HTR-8/SVneo (cell line): ENCODE data around the gene OPRD1.
A peak's percentile ranks its signal among the peaks of the same experiment; 100 is the strongest.

ENCODE experiments used
- DNase-seq: peaks from one replicate; pipeline ENCODE4 v3.0.0; 2011; ENCODE audit warnings: low spot score, mixed read lengths; ENCODE audit not compliant: insufficient read length
- FAIRE-seq: peaks from 2 replicates; lab custom pipeline; 2011; peaks lifted over from hg19 to GRCh38; lab: Jason Lieb, UNC

The OPRD1 gene

GRCh38 chr1:28897789-28898188 is 85.8 kb downstream of the OPRD1 start:
- no peak for DNase-seq
- FAIRE-seq: no peak

GRCh38 chr1:28898405-28898881 is 86.5 kb downstream of the OPRD1 start:
- DNase-seq (no peak), FAIRE-seq (no peak)

GRCh38 chr1:28899267-28899666 is 87.3 kb downstream of the OPRD1 start:
- DNase-seq: no peak
- no peak for FAIRE-seq

- FAIRE-seq: no peak
- DNase-seq: no peak
Measured at GRCh38 chr1:28900562-28900961, 88.6 kb downstream of the OPRD1 start.

- DNase-seq (no peak), FAIRE-seq (no peak)
Measured at GRCh38 chr1:28902738-28903137, 90.8 kb downstream of the OPRD1 start.

GRCh38 chr1:28905921-28906666 is 94.1 kb downstream of the OPRD1 start:
- FAIRE-seq: no peak
- DNase-seq: no peak

GRCh38 chr1:28909198-28909597 is 97.2 kb downstream of the OPRD1 start:
- no peak for FAIRE-seq

GRCh38 chr1:28910379-28911115 is 98.6 kb downstream of the OPRD1 start:
- DNase-seq (no peak), FAIRE-seq (no peak)

More at GRCh38 chr1:28909198-28909597, 97.2 kb downstream of the OPRD1 start:
- no peak for DNase-seq

GRCh38 chr1:28913786-28914227 is 101.8 kb downstream of the OPRD1 start:
- DNase-seq (no peak), FAIRE-seq (no peak)

- DNase-seq (peak; percentile 95), FAIRE-seq (peak; percentile 78)
Measured at GRCh38 chr1:28914228-28915030, 102.5 kb downstream of the OPRD1 start, which contains the start of gene EPB41. TSS of gene EPB41 (plus strand) at chr1:28914569. CDS start at chr1:28987438, 72,869 bp downstream.

- DNase-seq (peak; percentile 35), FAIRE-seq (no peak)
Measured at GRCh38 chr1:28915031-28915895, 103.3 kb downstream of the OPRD1 start.

- no peak for DNase-seq
- FAIRE-seq: no peak
Measured at GRCh38 chr1:28917757-28918118, 105.8 kb downstream of the OPRD1 start.
